ENCODE data around the gene BCKDHA. TPM values are rescaled to one million over a fixed set of nuclear protein-coding genes. Genes with fewer than 3 reads are reported as not detected.

BCKDHA gene
- total RNA-seq, 4 donors from 2014 or later: 40.7 to 75.2 (median 54.0) TPM

DNA sequence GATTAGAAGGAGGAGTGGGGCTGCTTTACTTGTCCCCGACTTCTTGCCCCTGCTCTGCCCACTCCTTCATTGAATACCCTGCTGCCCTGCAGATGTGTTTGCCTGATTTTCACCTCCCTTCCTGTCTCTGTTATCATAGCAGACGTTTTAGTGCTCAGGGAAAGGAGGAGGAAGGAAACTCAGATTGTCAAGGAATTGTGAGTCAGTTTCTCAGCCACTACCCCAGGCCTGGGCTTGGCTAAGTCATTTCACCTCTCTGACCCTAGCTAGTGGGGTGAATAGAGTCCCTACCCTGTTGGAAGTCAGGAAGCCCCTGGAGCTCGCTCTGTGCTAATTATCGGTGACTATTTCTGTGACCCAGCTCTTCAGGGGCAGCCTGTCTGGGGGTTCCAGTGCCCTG lies 3.9 kb downstream of the BCKDHA start:
- 70% methylated on average over 4 of the region's 4 CpGs for WGBS
- H3K27me3 ChIP-seq: no peaks in the 10 kb centered on the region
- no peak for DNase-seq (ENCODE audit: extremely low spot score)
- peaks cover 52 to 62% (median 55%) of the 10 kb centered on the region in 4 donors for H3K4me1 ChIP-seq
- H3K27ac ChIP-seq (replicated peaks in 1 of 4): no peak overlapping the region
- no peak overlapping the region for H3K4me3 ChIP-seq
- intact Hi-C loops (cut with DNase I): no loop called here
- no peaks in the 10 kb centered on the region for H3K9me3 ChIP-seq
- H3K36me3 ChIP-seq: peaks cover 0 to 30% (median 5%) of the 10 kb centered on the region in 4 donors
- TF ChIP-seq EP300 (IDR thresholded peaks at IDR 0.05) (no peak), CTCF (IDR thresholded peaks at IDR 0.05) (no peak), POLR2A (IDR thresholded peaks at IDR 0.05; ENCODE audit: low read depth) (no peak), POLR2AphosphoS5 (IDR thresholded peaks at IDR 0.05) (no peak)

DNA sequence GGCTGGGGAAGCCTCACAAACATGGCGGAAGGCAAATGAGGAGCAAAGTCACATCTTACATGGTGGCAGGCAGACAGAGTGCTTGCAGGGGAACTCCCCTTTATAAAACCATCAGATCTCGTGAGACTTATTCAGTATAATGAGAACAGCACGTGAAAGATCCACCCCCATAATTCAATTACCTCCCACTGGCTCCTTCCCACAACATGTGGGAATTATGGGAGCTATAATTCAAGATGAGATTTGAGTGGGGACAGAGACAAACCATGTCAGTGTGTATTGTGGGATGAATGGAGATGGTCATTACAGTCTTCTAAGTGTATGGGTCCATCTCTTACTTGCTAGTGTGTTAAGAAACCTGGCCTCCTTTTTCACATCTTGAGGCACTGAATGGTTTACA lies 4.4 kb downstream of the BCKDHA start:
- Histone ChIP-seq H3K4me1 (peaks cover 51 to 60% (median 53%) of the 10 kb centered on the region in 4 donors), H3K4me3 (no peak overlapping the region), H3K36me3 (peaks cover 0 to 30% (median 5%) of the 10 kb centered on the region in 4 donors), H3K27me3 (no peaks in the 10 kb centered on the region), H3K9me3 (no peaks in the 10 kb centered on the region), H3K27ac (replicated peaks in 1 of 4) (no peak overlapping the region)
- no peak for DNase-seq (ENCODE audit: extremely low spot score)
- WGBS: 79% methylated on average over 3 of the region's 3 CpGs
- intact Hi-C loops (cut with DNase I): no loop called here
- TF ChIP-seq CTCF (IDR thresholded peaks at IDR 0.05): no peak
- TF ChIP-seq POLR2A (IDR thresholded peaks at IDR 0.05; ENCODE audit: low read depth): no peak

GRCh38 chr19:41403181-41403970 lies 5.8 kb downstream of the BCKDHA start:
- intact Hi-C loops (cut with DNase I): no loop called here
- no peak for DNase-seq (ENCODE audit: extremely low spot score)

DNA sequence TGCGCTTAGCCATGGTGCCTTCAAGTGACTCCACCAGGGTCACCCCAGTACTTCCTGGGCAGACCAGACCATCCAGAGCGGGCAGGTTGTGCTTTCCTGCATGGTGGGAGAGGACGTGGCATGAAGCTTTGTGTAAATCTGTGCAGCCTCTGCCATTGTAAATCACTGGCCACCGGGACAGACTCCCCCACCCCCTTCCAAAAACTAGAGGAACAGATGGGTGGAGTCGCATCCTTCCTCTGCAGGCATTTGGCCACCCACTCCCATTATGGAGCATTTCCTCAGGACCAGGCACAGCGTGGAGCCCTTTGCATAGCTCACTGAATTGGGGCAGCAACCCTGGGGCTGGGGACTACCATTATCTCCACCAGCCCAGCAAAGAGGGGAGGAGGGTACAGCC lies 8.2 kb downstream of the BCKDHA start:
- WGBS: 79% methylated on average over 5 of the region's 6 CpGs
- Histone ChIP-seq H3K4me1 (peaks cover 50 to 70% (median 66%) of the 10 kb centered on the region in 4 donors), H3K36me3 (peaks cover 4 to 34% (median 8%) of the 10 kb centered on the region in 4 donors), H3K9me3 (no peaks in the 10 kb centered on the region), H3K27ac (replicated peaks in 1 of 4) (peak overlapping the region in 1 of 4 donors; percentile 18), H3K4me3 (no peak overlapping the region), H3K27me3 (no peaks in the 10 kb centered on the region)
- TF ChIP-seq CTCF (IDR thresholded peaks at IDR 0.05) (no peak), POLR2AphosphoS5 (IDR thresholded peaks at IDR 0.05) (no peak), POLR2A (IDR thresholded peaks at IDR 0.05; ENCODE audit: low read depth) (no peak)
- intact Hi-C loops (cut with DNase I): no loop called here
- DNase-seq (ENCODE audit: extremely low spot score): no peak

More at GRCh38 chr19:41403181-41403970, 5.8 kb downstream of the BCKDHA start:
- H3K4me3 ChIP-seq: no peak overlapping the region
- TF ChIP-seq EP300 (IDR thresholded peaks at IDR 0.05) (no peak), CTCF (IDR thresholded peaks at IDR 0.05) (no peak), POLR2AphosphoS5 (IDR thresholded peaks at IDR 0.05) (no peak), POLR2A (IDR thresholded peaks at IDR 0.05; ENCODE audit: low read depth) (no peak)
- no peaks in the 10 kb centered on the region for H3K27me3 ChIP-seq
- 68% methylated on average over 12 of the region's 12 CpGs for WGBS
- H3K27ac ChIP-seq (replicated peaks in 1 of 4): no peak overlapping the region
- H3K4me1 ChIP-seq: peaks cover 46 to 63% (median 60%) of the 10 kb centered on the region in 4 donors
- H3K9me3 ChIP-seq: no peaks in the 10 kb centered on the region
- peaks cover 0 to 30% (median 5%) of the 10 kb centered on the region in 4 donors for H3K36me3 ChIP-seq

Data from esophagus muscularis mucosa (tissue), 4 donors.